ENCODE data around the gene PIGU.
"Not testable (repeated sequence)": the region's sequence is repeated elsewhere in the genome, so short reads cannot be mapped to it uniquely, and the experiment has no call there.

Gene PIGU

DNA sequence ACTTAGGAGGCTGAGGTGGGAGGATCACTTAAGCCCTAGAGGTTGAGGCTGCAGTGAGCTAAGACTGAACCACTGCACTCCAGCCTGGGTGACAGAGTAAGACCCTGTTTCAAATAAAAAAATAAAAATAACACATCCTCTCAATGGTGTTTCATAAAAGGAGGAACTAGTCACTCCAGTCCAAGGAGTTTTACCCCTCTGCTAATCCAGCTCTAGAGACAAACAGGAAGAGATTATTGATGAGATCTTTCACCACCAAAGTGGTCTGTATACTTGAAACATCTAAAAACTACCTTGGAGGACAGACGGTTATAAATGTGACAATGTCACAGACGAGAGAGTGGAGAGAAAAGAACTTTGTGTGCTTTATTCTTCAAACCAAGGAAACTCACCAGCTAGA, 58.2 kb downstream of the PIGU start:
- no peak for DNase-seq

DNA sequence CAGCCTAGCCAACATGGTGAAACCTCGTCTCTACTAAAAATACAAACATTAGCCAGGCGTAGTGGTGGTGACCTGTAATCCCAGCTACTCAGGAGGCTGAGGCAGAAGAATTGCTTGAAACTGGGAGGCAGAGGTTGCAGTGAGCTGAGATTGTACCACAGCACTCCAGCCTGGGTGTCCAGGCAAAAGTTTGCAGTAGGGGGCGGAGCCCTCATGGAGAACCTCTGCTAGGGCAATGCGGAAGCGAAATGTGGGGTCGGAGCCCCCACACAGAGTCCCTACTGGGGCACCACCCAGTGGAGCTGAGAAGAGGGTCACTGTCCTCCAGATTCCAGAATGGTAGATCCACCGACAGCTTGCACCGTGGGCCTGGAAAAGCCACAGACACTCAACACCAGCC, 60.0 kb downstream of the PIGU start:
- DNase-seq, result not testable (repeated sequence)

DNA sequence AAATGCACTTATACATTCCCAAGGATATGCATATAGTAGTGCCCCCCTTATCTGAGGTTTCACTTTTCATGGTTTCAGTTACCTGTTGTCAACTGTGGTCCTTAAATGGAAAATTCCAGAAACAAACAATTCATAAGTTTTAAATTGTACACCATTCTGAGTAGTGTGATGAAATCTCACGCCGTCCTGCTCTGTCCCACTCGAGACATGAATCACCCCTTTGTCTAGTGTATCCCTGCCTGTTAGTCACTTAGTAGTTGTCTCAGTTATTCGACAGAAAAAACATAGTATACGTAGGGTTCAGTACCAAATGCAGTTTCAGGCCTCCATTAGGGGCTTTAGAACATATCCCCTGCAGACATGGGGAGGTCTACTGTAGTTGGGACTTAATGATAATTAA, 61.4 kb downstream of the PIGU start:
- no peak for DNase-seq

DNA sequence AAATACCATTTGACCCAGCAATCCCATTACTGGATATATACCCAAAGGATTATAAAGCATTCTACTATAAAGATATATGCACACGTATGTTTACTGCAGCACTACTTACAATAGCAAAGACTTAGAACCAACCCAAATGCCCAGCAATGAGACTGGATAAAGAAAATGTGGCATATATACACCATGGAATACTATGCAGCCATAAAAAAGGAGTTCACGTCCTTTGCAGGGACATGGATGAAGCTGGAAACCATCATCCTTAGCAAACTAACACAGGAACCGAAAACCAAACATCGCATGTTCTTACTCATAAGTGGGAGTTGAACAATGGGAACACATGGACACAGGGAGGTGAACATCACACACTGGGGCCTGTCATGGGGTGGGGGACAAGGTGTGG, 64.9 kb downstream of the PIGU start:
- not testable (repeated sequence) for DNase-seq

DNA sequence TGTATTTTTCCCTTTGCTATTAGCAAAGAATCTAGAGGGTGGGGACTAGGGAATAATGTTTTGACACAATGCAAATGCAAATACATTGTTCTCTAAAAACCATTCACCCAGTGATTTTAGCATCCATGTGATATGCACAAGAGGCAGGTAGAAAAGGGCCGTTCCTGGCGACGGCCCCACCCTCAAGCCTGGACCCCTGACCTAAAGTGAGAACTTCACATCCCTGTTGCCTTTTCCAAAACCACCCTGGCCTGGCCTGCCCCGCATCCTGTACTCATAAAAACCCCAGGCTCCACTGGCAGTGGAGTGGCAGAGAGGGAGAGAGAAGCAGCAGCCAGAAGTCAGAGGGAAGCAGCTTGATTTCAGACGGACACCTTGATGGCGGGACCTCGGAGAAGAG, 69.8 kb downstream of the PIGU start:
- DNase-seq, result no peak

DNA sequence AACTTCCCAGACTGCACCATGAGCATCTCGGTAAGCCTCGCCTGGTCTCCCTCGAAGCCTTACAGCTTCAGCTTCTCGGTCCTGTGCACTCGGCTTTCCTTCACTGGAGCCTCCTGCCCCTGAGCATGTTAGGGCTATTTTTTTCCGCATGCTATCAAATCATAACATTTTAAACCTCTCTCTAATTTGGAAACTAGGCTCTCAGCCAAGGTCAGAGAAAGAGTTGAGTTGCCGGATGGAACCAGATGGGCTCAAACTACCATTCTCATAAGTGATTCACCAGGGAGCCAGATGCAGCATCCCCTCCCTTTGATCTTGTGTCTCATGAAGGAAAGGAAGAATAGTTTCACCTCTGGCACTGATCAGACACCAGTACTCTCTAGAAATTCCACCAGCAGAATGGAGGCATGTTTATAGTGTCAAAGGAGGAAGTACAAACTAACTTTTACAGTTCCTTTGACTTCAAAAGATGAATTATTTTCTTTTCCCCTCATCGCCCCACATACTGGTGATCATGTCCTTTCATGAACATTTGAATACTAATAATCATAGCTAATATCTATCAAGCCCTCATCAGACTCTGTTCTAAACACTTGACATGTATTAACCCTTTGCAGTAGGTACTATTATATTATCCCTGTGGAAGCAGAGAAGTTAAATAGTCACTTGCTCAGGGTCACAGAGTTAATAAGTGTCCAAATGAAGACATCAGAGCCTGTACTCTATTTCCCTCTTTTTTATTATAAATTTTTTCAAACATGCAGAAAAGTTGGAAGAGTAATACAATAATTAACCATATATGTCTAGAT, 71.7 kb downstream of the PIGU start:
- no peak for DNase-seq

DNA sequence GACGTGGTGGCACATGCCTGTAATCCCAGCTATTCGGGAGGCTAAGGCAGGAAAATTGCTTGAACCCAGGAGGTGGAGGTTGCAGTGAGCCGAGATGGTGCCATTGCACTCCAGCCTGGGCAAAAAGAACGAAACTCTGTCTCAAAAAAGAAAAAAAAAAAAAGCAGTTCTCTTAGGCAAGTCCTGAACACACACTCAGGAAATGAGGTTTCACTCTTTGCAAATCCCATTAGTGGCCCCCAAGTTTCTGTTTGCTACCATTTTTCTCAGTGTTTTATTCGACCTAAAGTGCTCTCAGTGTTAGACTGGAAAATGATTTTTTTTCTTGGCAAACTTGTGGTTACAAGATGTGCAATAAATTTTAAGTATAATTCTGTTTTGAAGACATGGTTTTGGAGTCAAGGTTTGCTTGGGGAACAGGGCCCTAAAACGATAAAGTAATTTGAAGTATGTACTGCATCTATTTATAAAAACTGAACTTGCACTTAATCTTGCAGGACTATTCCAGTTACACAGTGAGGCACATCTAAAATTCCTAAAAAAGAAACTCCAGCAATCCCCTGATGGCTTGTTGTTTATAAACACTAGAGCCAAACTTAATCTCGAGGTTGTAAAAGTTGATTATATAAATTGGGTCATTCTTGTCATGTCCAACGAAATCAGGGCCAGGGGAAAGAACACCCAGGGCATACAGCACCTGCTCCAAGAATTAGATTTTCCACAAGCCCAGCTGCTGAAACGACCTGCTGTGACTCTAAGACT, 75.8 kb downstream of the PIGU start:
- no peak for DNase-seq

DNA sequence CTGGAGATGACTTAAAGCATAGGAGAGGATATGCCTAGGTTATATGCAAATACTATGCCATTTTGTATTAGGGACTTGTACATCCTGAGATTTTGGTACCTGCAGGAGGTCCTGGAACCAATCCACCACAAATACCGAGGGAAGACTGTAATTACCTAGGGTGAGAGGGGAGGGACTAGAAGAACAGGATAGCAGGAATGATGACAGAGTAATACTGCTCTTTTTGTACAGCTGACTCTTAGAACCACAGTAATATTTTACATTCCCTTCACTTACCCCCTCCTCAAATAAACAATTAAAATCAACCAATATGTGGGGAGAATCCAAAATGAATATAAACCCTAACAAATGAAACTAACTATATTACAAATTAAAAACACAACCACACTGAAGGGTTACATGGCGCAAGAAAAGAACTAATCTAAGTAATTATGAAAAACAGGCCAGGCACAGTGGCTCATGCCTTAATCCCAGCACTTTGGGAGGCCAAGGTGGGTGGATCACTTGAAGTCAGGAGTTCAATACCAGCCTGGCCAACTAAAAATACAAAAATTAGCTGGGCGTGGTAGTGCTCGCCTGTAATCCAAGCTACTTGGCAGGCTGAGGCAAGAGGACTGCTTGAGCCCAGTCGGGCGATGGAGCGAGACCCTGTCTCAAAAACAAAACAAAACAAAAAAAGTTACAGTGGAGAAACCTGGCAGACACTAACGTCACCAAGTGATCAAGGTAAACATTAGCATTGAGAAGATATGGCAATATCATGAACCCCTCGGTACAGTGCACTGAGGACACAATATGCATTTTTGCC, 81.3 kb downstream of the PIGU start:
- peak; percentile 51 for DNase-seq

DNA sequence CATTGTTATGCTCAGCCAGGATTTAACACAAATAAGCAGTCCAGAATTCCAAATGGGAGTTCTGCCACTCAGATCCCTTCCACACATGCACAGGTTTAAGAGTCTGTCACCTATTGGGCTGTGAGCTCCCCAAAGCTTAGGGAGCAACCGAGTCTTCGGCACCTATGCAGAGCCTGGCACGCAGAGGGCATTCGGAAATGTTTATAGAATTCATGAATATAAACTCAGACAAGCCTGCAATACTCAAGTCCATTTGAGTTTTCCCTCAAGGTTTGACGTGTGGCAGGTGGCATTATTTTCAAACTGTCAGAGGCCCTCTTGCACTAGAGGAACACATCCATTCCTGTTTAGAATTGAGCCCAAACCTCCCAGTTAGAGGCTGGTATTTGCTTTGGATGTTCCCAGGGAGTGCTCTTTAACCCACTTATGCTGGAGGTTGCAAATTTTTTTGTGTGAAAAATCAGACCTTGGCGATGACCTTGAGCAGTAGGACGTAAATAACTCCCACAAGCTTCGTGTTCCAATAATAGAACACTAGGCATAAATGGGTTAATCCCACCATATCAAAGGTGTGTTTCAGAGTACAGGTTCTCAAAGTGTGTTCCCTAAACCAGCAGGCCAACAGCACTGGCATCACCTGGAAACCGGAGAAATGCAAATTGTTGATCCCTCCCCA, 90.3 kb downstream of the PIGU start:
- no peak for DNase-seq

DNA sequence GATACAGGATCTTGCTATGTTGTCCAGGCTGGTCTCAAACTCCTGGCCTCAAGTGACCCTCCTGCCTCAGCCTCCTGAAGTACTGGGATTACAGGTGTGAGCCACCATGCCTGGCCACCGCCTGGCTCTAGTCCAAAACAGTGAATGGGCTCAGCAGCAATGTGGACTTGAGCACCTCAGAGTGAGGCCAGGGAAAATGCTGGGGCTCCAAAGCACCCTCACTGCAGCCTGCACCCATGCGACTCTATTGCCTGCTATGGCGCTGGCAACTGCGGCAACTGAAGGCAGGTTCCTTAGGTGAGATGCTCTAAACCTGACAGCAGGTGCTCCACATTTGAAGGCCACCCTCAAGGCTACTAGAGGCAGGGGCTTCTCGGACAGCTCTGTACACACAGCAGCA, 91.9 kb downstream of the PIGU start:
- no peak for DNase-seq

DNA sequence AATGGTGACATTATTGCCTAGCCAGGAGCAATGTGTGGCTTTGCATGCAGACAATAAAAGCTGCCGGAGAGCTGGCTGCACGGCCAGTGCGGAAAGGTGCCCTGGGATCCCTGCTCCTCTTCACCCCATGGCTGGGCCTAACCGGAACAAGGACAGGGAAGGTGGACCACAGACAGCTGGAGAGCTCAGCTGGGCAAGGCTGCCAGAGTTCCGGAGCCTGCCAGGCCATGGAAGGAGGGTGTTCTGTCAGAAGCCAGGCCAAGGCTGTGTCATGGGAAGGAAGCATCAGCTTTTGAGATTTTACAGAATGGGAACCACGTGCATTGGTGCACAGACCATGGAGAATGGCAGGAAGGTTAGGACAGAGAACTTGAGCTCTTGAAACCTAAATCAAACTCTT, 93.3 kb downstream of the PIGU start:
- no peak for DNase-seq

DNA sequence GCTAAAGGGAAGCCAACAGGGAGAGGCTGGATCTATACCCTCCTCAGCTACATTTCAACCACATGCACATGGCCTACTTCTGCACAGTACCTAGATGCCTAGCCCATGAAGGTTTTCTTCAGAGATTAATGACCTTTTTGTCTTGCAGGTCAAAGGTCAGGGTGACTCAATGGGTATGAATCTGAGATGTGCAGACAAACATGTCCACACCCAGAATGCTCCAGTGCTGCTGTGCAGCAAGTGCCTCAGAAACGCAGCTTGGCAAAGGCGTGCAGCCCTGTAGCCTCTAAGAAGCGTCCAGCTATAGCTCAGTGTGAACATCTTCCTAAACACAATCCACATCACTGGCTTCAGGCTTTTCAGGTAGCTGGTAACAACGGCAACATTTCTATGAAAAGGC, 94.0 kb downstream of the PIGU start:
- DNase-seq, result no peak

DNA sequence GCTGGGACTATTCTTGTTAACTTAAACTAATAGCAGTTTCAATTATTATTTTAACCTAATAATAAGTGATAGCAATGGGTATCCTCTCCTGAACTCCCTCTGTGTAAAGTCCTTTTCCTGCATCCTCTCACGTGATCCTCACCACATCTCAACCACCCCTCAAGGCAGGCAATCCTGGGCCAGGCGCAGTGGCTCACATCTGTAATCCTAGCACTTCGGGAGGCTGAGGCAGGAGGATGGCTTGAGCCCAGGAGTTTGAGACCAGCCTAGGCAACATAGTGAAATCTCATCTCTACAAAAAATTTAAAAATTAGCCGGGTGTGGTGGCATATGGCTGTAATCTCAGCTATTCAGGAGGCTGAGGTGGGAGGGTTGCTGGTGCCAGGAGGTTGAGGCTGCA, 94.7 kb downstream of the PIGU start:
- DNase-seq, result no peak

DNA sequence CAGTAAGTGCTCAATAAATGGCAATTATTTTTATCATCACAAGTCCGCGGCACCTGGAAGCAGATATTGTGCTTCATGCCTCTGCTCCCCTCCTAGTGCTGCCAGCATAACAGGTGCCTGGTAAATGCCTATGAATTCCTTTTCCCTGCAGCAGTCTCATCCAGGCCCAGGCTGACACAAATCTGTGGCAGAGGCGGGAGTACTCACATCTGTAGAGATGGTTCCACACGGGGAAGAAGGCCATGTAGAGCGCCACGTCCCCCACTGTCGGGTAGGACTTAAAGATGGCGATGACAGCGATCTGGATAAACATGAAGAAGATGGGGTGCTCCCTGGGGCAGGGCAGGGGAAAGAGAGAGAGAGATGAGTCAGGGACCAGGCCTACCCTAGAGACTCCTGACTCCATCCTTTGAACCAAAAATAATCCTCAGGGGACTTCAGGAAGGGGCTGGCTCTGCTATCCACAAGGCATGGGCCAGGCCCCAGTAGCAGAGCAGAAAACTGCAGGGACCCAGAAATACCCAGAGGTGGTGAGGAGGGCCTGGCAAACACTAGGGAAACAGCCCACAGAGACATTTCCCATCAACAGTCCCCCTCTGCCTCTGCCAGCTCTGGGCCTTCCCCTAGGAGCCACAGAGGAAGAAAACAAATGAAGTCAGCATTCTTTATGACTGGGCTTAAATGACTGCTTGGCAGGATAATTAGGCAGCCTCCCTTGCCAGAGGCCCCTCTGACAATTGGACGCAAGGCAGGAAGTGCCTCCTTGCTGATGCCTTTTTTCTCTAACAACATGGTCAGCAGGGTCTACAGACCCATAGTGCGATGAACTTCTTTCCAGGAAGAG, 95.3 kb downstream of the PIGU start:
- DNase-seq, result no peak

DNA sequence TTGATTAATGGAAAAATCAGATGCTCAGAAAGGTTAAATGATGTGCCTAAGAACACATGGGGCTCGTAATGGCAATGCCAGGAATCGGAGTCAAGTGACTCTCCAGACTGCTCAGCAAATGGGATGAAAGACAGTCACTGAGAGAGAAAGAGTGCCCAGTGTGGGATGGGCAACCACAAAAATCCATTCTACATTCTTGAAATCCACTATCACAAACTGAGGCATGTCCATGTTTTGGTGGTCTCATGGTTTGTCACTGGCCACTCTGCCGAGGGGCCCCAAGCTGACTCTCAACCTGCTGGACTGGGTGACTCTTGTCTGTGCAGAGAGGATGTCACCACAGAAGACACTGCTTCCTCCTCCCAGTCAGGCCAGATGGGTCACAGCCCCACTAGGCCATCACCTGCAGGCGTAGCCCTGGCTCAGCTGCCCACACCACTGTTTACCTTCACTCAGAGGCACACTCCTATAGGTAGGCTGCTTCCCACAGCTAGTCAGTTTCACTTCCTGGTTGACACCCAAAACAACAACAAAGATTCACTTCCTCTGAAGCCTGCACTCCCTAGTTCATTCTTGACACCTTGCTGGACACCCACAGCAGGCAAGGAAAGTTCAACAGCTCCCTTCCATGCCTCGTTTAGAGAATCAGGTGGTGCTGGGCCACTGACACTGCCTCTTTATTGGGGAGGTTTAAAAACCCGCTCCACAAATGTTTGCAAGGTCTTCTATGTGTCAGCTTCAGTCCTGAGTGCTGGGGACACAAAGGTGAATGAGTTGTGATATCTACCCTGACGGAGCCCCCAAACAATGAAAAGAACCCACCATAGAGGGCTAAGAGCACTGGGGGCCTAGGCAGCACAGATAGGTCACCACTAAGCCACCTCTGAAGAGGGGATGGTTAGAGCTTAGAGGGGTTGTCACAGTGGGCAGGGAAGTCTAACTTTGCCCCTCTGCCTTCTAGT, 96.6 kb downstream of the PIGU start:
- no peak for DNase-seq

DNA sequence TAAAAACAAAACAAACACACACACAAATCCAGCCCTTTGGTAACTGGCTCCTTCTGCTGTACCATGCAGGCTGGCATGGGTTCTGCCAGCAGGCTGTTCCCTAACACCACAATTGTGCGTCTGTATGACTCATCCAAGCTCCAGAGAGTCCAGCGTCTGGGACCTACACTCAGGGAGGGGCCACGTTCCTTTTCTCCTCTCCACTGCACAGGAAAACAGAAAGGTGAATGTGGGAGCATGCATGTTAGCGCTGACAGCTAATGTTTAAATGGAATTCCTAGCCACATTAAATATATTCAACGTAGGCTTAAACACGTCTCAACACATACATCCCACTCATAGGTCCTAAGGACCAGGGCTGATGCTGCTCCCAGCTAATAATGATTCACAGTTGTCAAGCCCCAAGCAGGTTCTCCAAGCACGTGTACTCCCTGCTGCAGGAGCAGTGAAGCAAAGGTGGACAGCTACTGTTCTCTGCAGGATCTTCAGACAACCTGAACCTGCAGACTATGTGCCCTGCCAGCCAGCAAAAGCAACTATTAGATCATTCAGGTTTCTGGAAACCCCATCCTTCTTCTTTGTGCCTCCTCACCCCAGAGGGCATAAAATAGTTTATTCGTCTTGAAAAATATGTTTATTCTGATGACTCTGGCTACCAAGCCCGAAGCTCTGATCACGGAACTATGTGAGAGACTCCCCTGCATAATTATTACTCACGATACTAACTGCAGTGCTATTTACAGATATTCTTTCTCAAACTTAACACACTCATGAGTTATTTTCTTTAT, 97.5 kb downstream of the PIGU start:
- no peak for DNase-seq

DNA sequence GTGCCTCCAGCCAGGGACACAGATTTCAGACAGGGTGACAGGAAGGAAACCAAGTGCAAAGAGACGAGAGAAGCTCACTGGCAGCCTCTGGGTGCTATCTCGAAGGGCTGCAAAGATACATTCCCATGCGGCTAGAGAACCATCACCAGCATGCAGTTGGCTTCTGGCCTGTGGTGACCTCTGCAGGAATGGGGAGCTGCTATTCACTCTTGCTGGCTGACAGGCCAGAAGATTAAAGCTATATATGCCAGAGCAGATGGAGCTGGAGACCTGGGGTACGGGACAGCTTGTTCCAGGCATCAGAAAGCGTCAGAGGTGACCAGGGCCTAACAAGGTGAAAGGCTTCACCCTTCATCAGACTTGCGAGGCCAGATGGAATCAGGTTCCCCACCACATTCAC, 98.4 kb downstream of the PIGU start:
- no peak for DNase-seq

DNA sequence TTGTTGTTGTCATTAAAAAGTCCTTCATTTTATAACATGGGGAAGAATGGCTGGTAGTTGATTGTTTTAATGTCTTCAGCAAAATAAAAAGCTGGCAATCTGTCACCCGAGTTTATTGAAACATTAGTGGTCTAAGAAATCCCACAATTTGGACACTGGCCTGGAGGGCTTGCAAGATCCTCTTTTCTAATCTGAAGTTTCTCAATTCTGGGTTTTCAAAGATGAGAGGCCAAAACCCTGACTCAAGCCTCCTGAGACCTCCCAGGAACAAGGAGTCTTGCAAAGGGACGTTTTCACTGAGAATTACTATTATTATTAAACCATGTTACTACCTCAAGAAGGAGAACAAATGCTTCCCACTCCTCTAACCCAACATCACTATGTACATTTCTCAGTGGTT, 98.9 kb downstream of the PIGU start:
- DNase-seq, result no peak

DNA sequence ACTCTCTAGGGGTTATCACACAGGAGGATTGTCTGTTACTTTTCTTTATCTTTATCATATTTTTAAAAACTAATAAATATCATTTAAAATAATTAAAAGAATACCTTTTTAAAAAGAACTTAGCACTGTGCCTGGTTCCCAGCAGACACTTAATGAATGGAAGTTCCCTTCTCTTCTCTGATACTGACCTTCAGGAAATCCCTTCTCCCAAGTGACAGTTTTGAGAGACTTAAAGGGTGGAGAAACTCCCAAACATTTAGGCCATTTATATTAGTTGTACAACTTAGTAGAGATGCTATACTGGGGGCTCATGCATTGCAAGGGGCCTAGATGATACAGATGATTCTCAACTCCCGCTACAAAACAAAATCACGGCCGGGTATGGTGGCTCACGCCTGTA, 99.8 kb downstream of the PIGU start:
- DNase-seq, result no peak

DNA sequence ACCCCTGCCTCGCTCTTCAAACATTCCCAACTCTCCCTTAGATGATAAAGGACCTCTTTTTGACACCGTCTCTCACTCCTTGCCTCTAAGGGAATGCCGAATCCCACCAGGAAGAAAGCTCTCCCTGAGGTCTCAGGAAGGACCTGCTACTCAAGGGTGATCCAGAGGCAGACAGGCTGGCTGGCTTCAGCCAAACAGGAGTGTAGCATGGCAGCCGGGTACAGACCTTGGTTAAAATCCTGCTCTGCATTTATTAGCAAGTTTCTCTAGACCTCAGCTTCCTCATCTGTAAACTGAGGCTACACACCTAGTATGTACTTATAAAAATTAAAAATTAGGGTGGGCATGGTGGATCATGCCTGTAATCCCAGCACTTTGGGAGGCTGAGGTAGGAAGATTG, 101.1 kb downstream of the PIGU start:
- no peak for DNase-seq
